SU-DHL-6 (cell line): ENCODE results near the gene SUMF1.

ENCODE experiments used
- H2AFZ ChIP-seq: fragments of 200-600 bp; sonication (generic); 2 replicates; pipeline ENCODE4 v1.6.1; 2014; ENCODE audit warnings: low read depth, mild to moderate bottlenecking, moderate library complexity, mixed read lengths, antibody characterized with exemption, low read length; ENCODE audit not compliant: severe bottlenecking
- H3F3A ChIP-seq: fragments of 200-600 bp; shearing (Covaris generic); 2 replicates; pipeline ENCODE4 v1.6.0; 2016; ENCODE audit warnings: antibody characterized with exemption, mild to moderate bottlenecking; ENCODE audit not compliant: insufficient read depth
- H3K27ac ChIP-seq: fragments of 200-600 bp; sonication (generic); 2 replicates; pipeline ENCODE4 v1.5.1; 2016; ENCODE audit warnings: low read depth, mild to moderate bottlenecking, low read length, moderate library complexity, mixed read lengths
- H3K27me3 ChIP-seq: fragments of 200-600 bp; sonication (generic), shearing (Covaris generic); 2 replicates; pipeline ENCODE4 v1.6.0; 2014; ENCODE audit warnings: mild to moderate bottlenecking, low read length
- H3K36me3 ChIP-seq: fragments of 200-600 bp; sonication (generic); 2 replicates; pipeline ENCODE4 v1.6.1; 2014; ENCODE audit warnings: mild to moderate bottlenecking, low read length, mixed read lengths
- H3K4me2 ChIP-seq: fragments of 300-600, 200-600 bp; shearing (Covaris generic), sonication (generic); 2 replicates; pipeline ENCODE4 v1.6.0; 2014; ENCODE audit warnings: low read length, low read depth, mild to moderate bottlenecking; ENCODE audit not compliant: poor library complexity, severe bottlenecking
- H3K4me3 ChIP-seq: fragments of 200-600 bp; sonication (generic); 2 replicates; pipeline ENCODE4 v1.5.1; 2014; ENCODE audit warnings: antibody characterized with exemption, low read length, mild to moderate bottlenecking, mixed read lengths; ENCODE audit not compliant: insufficient read depth, poor library complexity, severe bottlenecking
- H3K79me2 ChIP-seq: fragments of 200-600 bp; sonication (generic); 2 replicates; pipeline ENCODE4 v1.6.1; 2014; ENCODE audit warnings: mild to moderate bottlenecking, low read length, moderate library complexity; ENCODE audit not compliant: insufficient read depth
- H3K9ac ChIP-seq: fragments of 200-600 bp; sonication (generic); 2 replicates; pipeline ENCODE4 v1.7.0; 2014; ENCODE audit warnings: mild to moderate bottlenecking, low read length
- H3K9me2 ChIP-seq: fragments of 200-600 bp; sonication (generic); replicated peaks from 2 replicates; pipeline ENCODE4 v1.6.1; 2014; ENCODE audit warnings: low read length; ENCODE audit not compliant: insufficient read depth
- H3K9me3 ChIP-seq: fragments of 200-600 bp; sonication (generic); 2 replicates; pipeline ENCODE4 v1.6.1; 2014; ENCODE audit warnings: low read length, mixed read lengths; ENCODE audit not compliant: insufficient read depth
- H4K20me1 ChIP-seq: fragments of 200-600 bp; sonication (generic); 2 replicates; pipeline ENCODE4 v1.6.1; 2014; ENCODE audit warnings: low read depth, mild to moderate bottlenecking, antibody characterized with exemption, low read length, moderate library complexity, mixed read lengths
- EZH2phosphoT487 ChIP-seq: fragments of 200-600 bp; sonication (generic), shearing (Covaris generic); conservative IDR thresholded peaks from 2 replicates; pipeline ENCODE4 v1.6.1; 2018; ENCODE audit warnings: mild to moderate bottlenecking, antibody characterized with exemption, low read length, moderate library complexity, mixed read lengths
- TF ChIP-seq, protein P1 (sequence below): fragments of 200-600 bp; sonication (generic); IDR thresholded peaks from one replicate; pipeline ENCODE4 v1.5.1; 2017; ENCODE audit warnings: antibody characterized with exemption, mild to moderate bottlenecking, low read length, moderate library complexity; ENCODE audit not compliant: insufficient read depth, poor library complexity, severe bottlenecking

Gene SUMF1

DNA sequence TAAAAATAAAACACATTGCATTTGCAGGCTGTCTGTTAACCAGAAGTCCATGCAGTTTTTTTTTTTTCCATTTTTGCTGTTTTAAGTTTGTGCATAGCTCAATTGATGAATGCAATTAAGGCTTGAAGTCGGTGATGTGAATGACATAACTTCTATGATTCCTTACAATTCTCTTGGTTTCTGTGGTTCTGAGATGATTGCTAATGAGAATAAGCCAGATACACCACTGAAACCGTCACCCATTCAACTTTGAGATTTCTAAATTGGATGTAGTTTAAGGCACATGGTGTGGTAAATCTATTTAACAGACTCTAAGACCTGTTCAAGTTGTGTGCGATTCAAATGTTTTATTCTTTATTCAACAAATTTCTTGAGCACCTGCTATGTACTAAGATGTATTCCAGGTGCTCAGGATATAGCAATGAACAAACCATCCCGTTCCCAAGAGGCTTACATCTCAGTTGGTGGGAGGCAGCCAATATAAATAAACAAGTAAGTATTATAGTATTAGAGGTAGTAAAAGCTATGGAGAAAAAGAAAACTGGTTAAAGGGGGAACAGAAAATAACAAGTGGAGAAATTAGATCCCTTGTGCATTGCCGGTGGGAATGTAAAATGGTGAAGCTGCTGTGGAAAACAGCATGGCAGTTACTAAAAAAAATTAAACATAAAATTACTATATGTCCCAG, 30.1 kb upstream of the SUMF1 start:
- Histone ChIP-seq H2AFZ (no peak overlapping the region), H4K20me1 (no peaks in the 10 kb centered on the region), H3K36me3 (no peaks in the 10 kb centered on the region), H3K9ac (no peak overlapping the region), H3K79me2 (no peaks in the 10 kb centered on the region), H3K27ac (no peak overlapping the region), H3K9me2 (no peaks in the 10 kb centered on the region), H3K27me3 (no peaks in the 10 kb centered on the region), H3K4me3 (no peak overlapping the region), H3K9me3 (no peaks in the 10 kb centered on the region), H3F3A (peaks cover 13% of the 10 kb centered on the region), H3K4me2 (no peak overlapping the region)
- TF ChIP-seq, protein P1, sequence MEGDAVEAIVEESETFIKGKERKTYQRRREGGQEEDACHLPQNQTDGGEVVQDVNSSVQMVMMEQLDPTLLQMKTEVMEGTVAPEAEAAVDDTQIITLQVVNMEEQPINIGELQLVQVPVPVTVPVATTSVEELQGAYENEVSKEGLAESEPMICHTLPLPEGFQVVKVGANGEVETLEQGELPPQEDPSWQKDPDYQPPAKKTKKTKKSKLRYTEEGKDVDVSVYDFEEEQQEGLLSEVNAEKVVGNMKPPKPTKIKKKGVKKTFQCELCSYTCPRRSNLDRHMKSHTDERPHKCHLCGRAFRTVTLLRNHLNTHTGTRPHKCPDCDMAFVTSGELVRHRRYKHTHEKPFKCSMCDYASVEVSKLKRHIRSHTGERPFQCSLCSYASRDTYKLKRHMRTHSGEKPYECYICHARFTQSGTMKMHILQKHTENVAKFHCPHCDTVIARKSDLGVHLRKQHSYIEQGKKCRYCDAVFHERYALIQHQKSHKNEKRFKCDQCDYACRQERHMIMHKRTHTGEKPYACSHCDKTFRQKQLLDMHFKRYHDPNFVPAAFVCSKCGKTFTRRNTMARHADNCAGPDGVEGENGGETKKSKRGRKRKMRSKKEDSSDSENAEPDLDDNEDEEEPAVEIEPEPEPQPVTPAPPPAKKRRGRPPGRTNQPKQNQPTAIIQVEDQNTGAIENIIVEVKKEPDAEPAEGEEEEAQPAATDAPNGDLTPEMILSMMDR: no peak
- no peak for TF ChIP-seq EZH2phosphoT487

DNA sequence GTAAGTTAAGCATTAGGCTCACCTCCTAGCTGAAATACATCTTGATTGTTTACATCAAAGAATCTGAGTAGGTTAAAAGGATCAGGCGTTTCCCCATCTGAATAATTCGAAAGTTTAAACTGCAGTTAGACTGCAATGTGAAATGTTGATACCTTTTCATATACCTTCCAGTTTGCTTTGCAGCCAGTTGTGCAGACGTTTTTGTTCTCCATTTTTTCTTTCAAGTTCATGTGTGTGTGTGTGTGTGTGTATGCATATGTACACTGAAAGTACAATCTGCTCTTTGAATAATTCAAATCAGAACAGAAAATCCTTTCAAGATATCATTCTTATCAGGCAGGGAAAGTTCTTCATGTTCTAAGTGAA, 29.0 kb upstream of the SUMF1 start:
- no peaks in the 10 kb centered on the region for H3K36me3 ChIP-seq
- H3K27me3 ChIP-seq: no peaks in the 10 kb centered on the region
- TF ChIP-seq, protein P1: no peak
- TF ChIP-seq EZH2phosphoT487: no peak
- no peak overlapping the region for H3K4me3 ChIP-seq
- H2AFZ ChIP-seq: no peak overlapping the region
- peaks cover 13% of the 10 kb centered on the region for H3F3A ChIP-seq
- H3K9me3 ChIP-seq: no peaks in the 10 kb centered on the region
- H4K20me1 ChIP-seq: no peaks in the 10 kb centered on the region
- H3K27ac ChIP-seq: no peak overlapping the region
- H3K9me2 ChIP-seq: no peaks in the 10 kb centered on the region
- H3K79me2 ChIP-seq: no peaks in the 10 kb centered on the region
- H3K9ac ChIP-seq: no peak overlapping the region
- H3K4me2 ChIP-seq: no peak overlapping the region

DNA sequence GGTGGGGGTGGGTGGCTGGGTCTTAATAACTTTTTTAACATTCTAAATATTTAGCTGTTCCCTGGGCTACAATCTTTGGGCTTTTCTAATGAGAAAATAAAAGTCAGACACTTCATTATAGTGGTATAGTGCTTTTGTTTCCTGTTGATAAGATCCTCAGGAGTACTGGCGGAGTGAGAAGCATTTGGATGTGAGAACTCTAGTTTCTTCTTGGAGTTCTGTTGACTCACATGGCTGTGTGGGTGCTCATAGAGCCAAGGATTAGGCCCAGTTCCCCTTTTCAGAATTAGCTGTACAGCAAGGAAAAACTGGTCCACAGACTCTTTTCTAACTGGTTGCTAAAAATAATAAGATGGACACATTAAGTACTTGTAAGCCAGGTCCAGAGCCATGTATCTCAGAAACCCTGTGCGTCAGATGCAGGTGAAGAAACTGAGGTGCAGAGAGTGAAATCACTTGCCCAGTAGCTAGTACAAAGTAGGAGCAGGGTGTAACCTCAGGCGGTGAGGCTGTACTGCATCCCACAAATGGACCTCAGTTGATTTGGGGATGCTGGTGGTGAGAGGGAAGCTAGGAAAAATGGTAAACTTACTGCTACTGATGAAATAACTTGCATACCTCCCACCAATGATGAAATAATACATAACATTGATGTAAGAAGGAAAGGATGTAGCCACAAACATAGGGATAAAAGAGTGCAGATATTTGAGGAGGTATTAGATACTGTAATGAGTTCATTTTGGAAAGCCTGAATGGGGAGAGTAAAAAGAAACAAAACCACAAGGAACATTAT, 28.4 kb upstream of the SUMF1 start:
- peaks cover 13% of the 10 kb centered on the region for H3F3A ChIP-seq
- no peak overlapping the region for H3K9ac ChIP-seq
- H3K27ac ChIP-seq: no peak overlapping the region
- H3K36me3 ChIP-seq: no peaks in the 10 kb centered on the region
- no peaks in the 10 kb centered on the region for H3K27me3 ChIP-seq
- TF ChIP-seq, protein P1: no peak
- no peak for TF ChIP-seq EZH2phosphoT487
- no peaks in the 10 kb centered on the region for H3K9me3 ChIP-seq
- H3K9me2 ChIP-seq: no peaks in the 10 kb centered on the region
- no peak overlapping the region for H2AFZ ChIP-seq
- peak overlapping the region; percentile 99 for H3K4me2 ChIP-seq
- H4K20me1 ChIP-seq: no peaks in the 10 kb centered on the region
- no peaks in the 10 kb centered on the region for H3K79me2 ChIP-seq
- H3K4me3 ChIP-seq: no peak overlapping the region
